SK-N-SH treated with all-trans-retinoic acid at 6 μM for 48 hours (cell line): ENCODE data around the gene LAMA5.

Experiments
- ATAC-seq: fragments of 200-7000 bp; cut with Tn5 transposase; 3 replicates; pipeline ENCODE4 v1.9.1; 2020; ENCODE audit warnings: mild to moderate bottlenecking, moderate library complexity
- CREB5 ChIP-seq: fragments of 250-450 bp; sonication (Bioruptor Pico); IDR thresholded peaks from 2 replicates; pipeline ENCODE4 v1.5.1; 2020; ENCODE audit warnings: low read depth, mild to moderate bottlenecking, moderate library complexity
- CSRNP3 ChIP-seq: fragments of 250-450 bp; sonication (Bioruptor Pico); IDR thresholded peaks from 2 replicates; pipeline ENCODE4 v1.5.1; 2021; ENCODE audit warnings: mild to moderate bottlenecking, moderate library complexity
- ESRRG ChIP-seq: fragments of 250-450 bp; sonication (Bioruptor Pico); IDR thresholded peaks from 2 replicates; pipeline ENCODE4 v1.6.1; 2021; ENCODE audit warnings: mild to moderate bottlenecking
- GLIS3 ChIP-seq: fragments of 250-450 bp; sonication (Bioruptor Pico); IDR thresholded peaks from 2 replicates; pipeline ENCODE4 v1.5.0; 2020; ENCODE audit warnings: mild to moderate bottlenecking, moderate library complexity
- ISL1 ChIP-seq: fragments of 250-450 bp; sonication (Bioruptor Pico); IDR thresholded peaks from 2 replicates; pipeline ENCODE4 v2.1.2; 2022; ENCODE audit warnings: mild to moderate bottlenecking, moderate library complexity
- OSR1 ChIP-seq: fragments of 250-450 bp; sonication (Bioruptor Pico); IDR thresholded peaks from 2 replicates; pipeline ENCODE4 v1.8.0; 2022; ENCODE audit warnings: moderate library complexity, mild to moderate bottlenecking, inconsistent platforms
- PATZ1 ChIP-seq: fragments of 250-450 bp; sonication (Bioruptor Pico); IDR thresholded peaks from 2 replicates; pipeline ENCODE4 v1.8.0; 2020; ENCODE audit warnings: mild to moderate bottlenecking, moderate library complexity, borderline replicate concordance
- POU6F1 ChIP-seq: fragments of 250-450 bp; sonication (Bioruptor Pico); IDR thresholded peaks from 2 replicates; pipeline ENCODE4 v1.8.0; 2021; ENCODE audit warnings: low read depth, mild to moderate bottlenecking, moderate library complexity, borderline replicate concordance
- PPARA ChIP-seq: fragments of 250-450 bp; sonication (Bioruptor Pico); IDR thresholded peaks from 2 replicates; pipeline ENCODE4 v1.5.0; 2020; ENCODE audit warnings: mild to moderate bottlenecking, borderline replicate concordance
- RARB ChIP-seq: fragments of 250-450 bp; sonication (Bioruptor Pico); IDR thresholded peaks from 2 replicates; pipeline ENCODE4 v1.8.0; 2021; ENCODE audit warnings: mild to moderate bottlenecking, moderate library complexity
- SNAI2 ChIP-seq: fragments of 250-450 bp; sonication (Bioruptor Pico); IDR thresholded peaks from 2 replicates; pipeline ENCODE4 v1.5.0; 2020; ENCODE audit warnings: mild to moderate bottlenecking, moderate library complexity
- TCF4 ChIP-seq: fragments of 250-450 bp; sonication (Bioruptor Pico); IDR thresholded peaks from 2 replicates; pipeline ENCODE4 v1.8.0; 2021; ENCODE audit warnings: mild to moderate bottlenecking, moderate library complexity, borderline replicate concordance
- TOX ChIP-seq: fragments of 250-450 bp; sonication (Bioruptor Pico); IDR thresholded peaks from 2 replicates; pipeline ENCODE4 v1.8.0; 2021; ENCODE audit warnings: mild to moderate bottlenecking, moderate library complexity, borderline replicate concordance
- TSHZ2 ChIP-seq: fragments of 250-450 bp; sonication (Bioruptor Pico); IDR thresholded peaks from 2 replicates; pipeline ENCODE4 v1.5.0; 2020; ENCODE audit warnings: mild to moderate bottlenecking, moderate library complexity
- ZC3H10 ChIP-seq: fragments of 250-450 bp; sonication (Bioruptor Pico); IDR thresholded peaks from 2 replicates; pipeline ENCODE4 v1.5.1; 2021; ENCODE audit warnings: mild to moderate bottlenecking, moderate library complexity
- ZFP3 ChIP-seq: fragments of 250-450 bp; sonication (Bioruptor Pico); IDR thresholded peaks from 2 replicates; pipeline ENCODE4 v1.5.0; 2020; ENCODE audit warnings: mild to moderate bottlenecking, moderate library complexity
- ZNF565 ChIP-seq: fragments of 450-650 bp; formaldehyde crosslinking; conservative IDR thresholded peaks from 2 replicates; pipeline ENCODE4 v1.5.0; 2020; ENCODE audit warnings: low read depth, mild to moderate bottlenecking, moderate library complexity
- ZNF70 ChIP-seq: fragments of 450-650 bp; formaldehyde crosslinking; IDR thresholded peaks from 2 replicates; pipeline ENCODE4 v1.5.0; 2020; ENCODE audit warnings: mild to moderate bottlenecking, moderate library complexity
- ZNF8 ChIP-seq: fragments of 450-650 bp; formaldehyde crosslinking; IDR thresholded peaks from 2 replicates; pipeline ENCODE4 v1.5.0; 2020; ENCODE audit warnings: mild to moderate bottlenecking, moderate library complexity

The LAMA5 gene

GRCh38 chr20:62269871-62270270 lies 97.2 kb downstream of the LAMA5 start:
- ATAC-seq, result no peak
- TF ChIP-seq TOX (CRISPR knock-in tag), result no peak
- TF ChIP-seq SNAI2 (CRISPR knock-in tag), result no peak
- no peak for TF ChIP-seq TCF4 (CRISPR knock-in tag)
- no peak for TF ChIP-seq RARB (CRISPR knock-in tag)
- TF ChIP-seq ZNF565 (CRISPR knock-in tag), result no peak
- no peak for TF ChIP-seq POU6F1
- TF ChIP-seq ZNF8 (CRISPR knock-in tag), result no peak
- no peak for TF ChIP-seq ISL1
- TF ChIP-seq PPARA (CRISPR knock-in tag), result no peak
- TF ChIP-seq CSRNP3, result no peak
- TF ChIP-seq PATZ1 (CRISPR knock-in tag), result no peak

GRCh38 chr20:62269378-62269777 lies 97.7 kb downstream of the LAMA5 start:
- ATAC-seq, result no peak
- no peak for TF ChIP-seq ZNF565 (CRISPR knock-in tag)
- no peak for TF ChIP-seq PPARA (CRISPR knock-in tag)
- no peak for TF ChIP-seq ZC3H10
- no peak for TF ChIP-seq ZFP3
- no peak for TF ChIP-seq ISL1
- no peak for TF ChIP-seq TSHZ2
- TF ChIP-seq OSR1 (CRISPR knock-in tag), result no peak
- TF ChIP-seq ZNF70, result no peak
- TF ChIP-seq ESRRG (CRISPR knock-in tag), result no peak

- ATAC-seq, result no peak
- TF ChIP-seq ZC3H10, result no peak
- no peak for TF ChIP-seq TCF4 (CRISPR knock-in tag)
- TF ChIP-seq RARB (CRISPR knock-in tag), result no peak
- TF ChIP-seq CREB5, result no peak
- no peak for TF ChIP-seq CSRNP3
- TF ChIP-seq PATZ1 (CRISPR knock-in tag), result no peak
- no peak for TF ChIP-seq ESRRG (CRISPR knock-in tag)
- no peak for TF ChIP-seq TSHZ2
- no peak for TF ChIP-seq GLIS3 (CRISPR knock-in tag)
- TF ChIP-seq TOX (CRISPR knock-in tag), result no peak
- no peak for TF ChIP-seq ZNF565 (CRISPR knock-in tag)
These were observed 98.7 kb downstream of the LAMA5 start for GRCh38 chr20:62268228-62268900.
